Pancreas (tissue), 10 donors: Measurements from ENCODE around the gene CLTRN. TPM values are rescaled to one million over a fixed set of nuclear protein-coding genes. Genes with fewer than 3 reads are reported as not detected.
"Not testable (repeated sequence)": the region's sequence is repeated elsewhere in the genome, so short reads cannot be mapped to it uniquely, and the experiment has no call there.

Experiments
- ATAC-seq, 4 donors: fragments of 200-7000 bp; cut with Tn5 transposase; one replicate each; pipeline versions ENCODE4 v1.8.0 to v1.9.1; 2020; ENCODE audit warnings: mild to moderate bottlenecking in 4 of 4, moderate library complexity in 4 of 4
- DNase-seq, 6 donors: peaks; one replicate each; pipeline ENCODE4 v3.0.0-alpha.2; 2020
- FAIRE-seq: peaks from 2 replicates; lab custom pipeline; 2012; peaks lifted over from hg19 to GRCh38; lab: Jason Lieb, UNC
- H3K27ac ChIP-seq, 4 donors: fragments of 200-600 bp; sonication (generic); 1 replicate in 3 of 4; 2 replicates in 1 of 4; pipeline versions ENCODE4 v1.5.0 to v1.8.0; 2020
- H3K27me3 ChIP-seq, 4 donors: fragments of 200-600 bp; one replicate each; pipeline ENCODE4 v1.8.0; 2021
- H3K36me3 ChIP-seq, 3 donors: fragments of 200-600 bp; sonication (generic) in 1 of 3; one replicate each; pipeline versions ENCODE4 v1.5.0 to v1.8.0; 2020 to 2021
- H3K4me1 ChIP-seq, 3 donors: fragments of 200-600 bp; one replicate each; pipeline ENCODE4 v1.8.0; 2021
- H3K4me3 ChIP-seq, 4 donors: fragments of 200-600 bp; sonication (generic) in 2 of 4; one replicate each; pipeline versions ENCODE4 v1.5.0 to v1.8.0; 2020 to 2021
- H3K9me3 ChIP-seq, 4 donors: fragments of 200-600 bp; one replicate each; pipeline ENCODE4 v1.8.0; 2021
- CTCF ChIP-seq, 4 donors: fragments of 200-600 bp; sonication (generic) in 3 of 4; IDR thresholded peaks; one replicate each; pipeline versions ENCODE4 v1.5.0 to v1.8.0; 2021; ENCODE audit warnings: antibody characterized with exemption in 4 of 4
- WGBS, 2 donors: extraction: QIAGEN DNeasy Blood & Tissue Kit; methylation state at CpG; one replicate each; pipeline ENCODE4 v1.1.7; 2013; 5-methylcytosine and 5-hydroxymethylcytosine counted together
- intact Hi-C, 3 donors: fragments of 100-400 bp; cut with DNase I; formaldehyde crosslinking; loops; one replicate each; pipeline versions ENCODE4 v1.11.1 to v1.14.2; 2022
- polyA plus RNA-seq, 2 donors: library from polyadenylated mRNA; stranded (reverse); fragments of 200-250 nt; gene quantifications; one replicate each; pipeline ENCODE4 v1.2.3, GENCODE V29; 2013
- total RNA-seq, 6 donors: library from RNA; stranded (reverse); fragmentation: NEBNext Ultra II Directional in 4 of 6; extraction: Animal tissue kit (Norgen Biotek cat#: 25700) in 4 of 6; gene quantifications; one replicate each; pipeline versions ENCODE4 v1.2.1 to v1.2.4, GENCODE V29; 2021 to 2023
- donor health status: healthy with polysubstance abuse.
- donor health status: DM: no; HTN: no; CAD: no; lungs with moderate emphysema.
- donor health status: DM: no; HTN: no; CAD: no.
- donor health status: control.
- donor health status: control.
- donor health status: Bipolar disorder and iron deficiency.
- donor health status: DM: yes; HTN: yes; CAD: no.
- donor health status: DM: no; HTN: no; CAD: no.
- donor health status: DM: no; HTN: no; CAD: no.
- donor health status: DM: yes; HTN: yes; CAD: no.

The CLTRN gene
- total and polyA plus RNA-seq, 8 donors = 0.79 to 14.6 (median 2.6) TPM

DNA sequence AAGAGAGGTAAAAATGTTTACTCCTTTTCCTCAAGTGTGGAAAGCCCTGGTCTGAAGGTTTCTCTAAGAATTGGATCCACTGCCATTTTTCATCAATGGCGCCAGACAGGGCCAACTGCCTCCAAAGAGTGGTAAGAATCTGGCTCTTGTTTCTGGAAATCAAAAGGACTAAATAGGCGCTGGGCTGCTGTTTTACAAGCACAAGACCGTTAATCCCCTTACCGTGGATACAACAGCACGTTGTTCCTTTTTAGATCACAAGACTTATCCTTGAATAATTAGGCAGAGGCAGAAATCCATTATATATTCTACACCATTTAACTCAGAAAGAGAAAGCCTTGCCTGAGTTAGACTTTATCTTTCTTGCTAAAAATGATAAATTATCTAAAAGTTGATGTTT is 10.6 kb downstream of the CLTRN start:
- no peak for DNase-seq
- no peak for FAIRE-seq
- no peak overlapping the region for H3K27ac ChIP-seq
- TF ChIP-seq CTCF (IDR thresholded peaks at IDR 0.05) = no peak
- no peaks in the 10 kb centered on the region for H3K9me3 ChIP-seq
- H3K4me1 ChIP-seq = no peaks in the 10 kb centered on the region
- intact Hi-C loops = no loop called here
- no peak overlapping the region for H3K4me3 ChIP-seq
- H3K27me3 ChIP-seq = peaks cover 0 to 12% (median 0%) of the 10 kb centered on the region in 4 donors
- WGBS, 2 donors = 67 to 88% methylated on average over 5 of the region's 5 CpGs
- ATAC-seq = no peak
- H3K36me3 ChIP-seq = no peaks in the 10 kb centered on the region

GRCh38 chrX:15647510-15647909 is 17.1 kb downstream of the CLTRN start:
- not testable (repeated sequence) for H3K36me3 ChIP-seq, H3K27ac ChIP-seq, H3K9me3 ChIP-seq, H3K4me1 ChIP-seq, DNase-seq, H3K4me3 ChIP-seq, FAIRE-seq
- peaks cover 0 to 22% (median 0%) of the 10 kb centered on the region in 4 donors for H3K27me3 ChIP-seq
- peak; percentile 38 to 73 (median 60) for ATAC-seq
- no CpG with 5 or more reads among the region's 5 CpGs for WGBS, 2 donors
- intact Hi-C loops = loop anchor here in 1 of 3 donors (10.0 kb wide), 1 partner anchor 73 kb away; no protein-coding TSS in a partner anchor

- Histone ChIP-seq H3K9me3 (no peaks in the 10 kb centered on the region), H3K27me3 (peaks cover 0 to 19% (median 0%) of the 10 kb centered on the region in 4 donors), H3K4me1 (no peaks in the 10 kb centered on the region), H3K27ac (no peak overlapping the region), H3K36me3 (no peaks in the 10 kb centered on the region), H3K4me3 (no peak overlapping the region)
- TF ChIP-seq CTCF (IDR thresholded peaks at IDR 0.05) = no peak
- WGBS, 2 donors = 85 to 96% methylated on average over 27 of the region's 27 CpGs
- FAIRE-seq (no peak), ATAC-seq (no peak), DNase-seq (peak in 1 of 6 donors; percentile 54)
- intact Hi-C loops = loop anchor here in 1 of 3 donors (10.0 kb wide), 1 partner anchor 72 kb away; no protein-coding TSS in a partner anchor
Observed at GRCh38 chrX:15646543-15646942, 18.1 kb downstream of the CLTRN start.

DNA sequence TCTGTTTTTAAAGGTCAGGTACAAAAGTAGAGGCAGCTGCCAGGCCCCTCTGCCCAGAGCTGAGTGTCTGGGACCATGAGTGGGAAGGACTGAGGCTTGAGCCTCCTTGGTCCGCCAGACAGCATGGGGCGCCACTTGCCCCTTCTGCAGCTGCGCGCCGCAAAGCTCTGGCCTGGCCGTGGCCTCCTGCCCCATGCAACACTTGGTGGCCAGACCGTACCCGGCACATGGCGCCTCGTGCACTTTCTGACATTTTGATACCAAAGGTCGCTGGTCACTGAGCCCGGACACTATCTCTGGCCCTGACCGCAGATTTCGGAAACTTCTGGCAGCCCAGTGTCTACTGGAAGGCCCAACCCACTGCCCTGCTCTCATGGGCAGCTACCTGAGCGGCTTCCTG is 18.6 kb downstream of the CLTRN start:
- FAIRE-seq (no peak), ATAC-seq (no peak), DNase-seq (peak in 1 of 6 donors; percentile 57)
- Histone ChIP-seq H3K4me3 (no peak overlapping the region), H3K36me3 (no peaks in the 10 kb centered on the region), H3K9me3 (no peaks in the 10 kb centered on the region), H3K4me1 (no peaks in the 10 kb centered on the region), H3K27ac (no peak overlapping the region), H3K27me3 (peaks cover 0 to 19% (median 0%) of the 10 kb centered on the region in 4 donors)
- 82 to 87% methylated on average over 15 of the region's 15 CpGs for WGBS, 2 donors
- intact Hi-C loops = loop anchor here in 1 of 3 donors (10.0 kb wide), 1 partner anchor 71 kb away; no protein-coding TSS in a partner anchor
- no peak for TF ChIP-seq CTCF (IDR thresholded peaks at IDR 0.05)

- DNase-seq = no peak
- intact Hi-C loops = loop anchor here in 1 of 3 donors (10.0 kb wide), 1 partner anchor 70 kb away; no protein-coding TSS in a partner anchor
- Histone ChIP-seq H3K4me1 (no peaks in the 10 kb centered on the region), H3K9me3 (no peaks in the 10 kb centered on the region), H3K36me3 (no peaks in the 10 kb centered on the region), H3K27ac (no peak overlapping the region), H3K4me3 (no peak overlapping the region), H3K27me3 (peaks cover 0 to 14% (median 0%) of the 10 kb centered on the region in 4 donors)
- no peak for ATAC-seq
- 84 to 97% methylated on average over 3 of the region's 3 CpGs for WGBS, 2 donors
- FAIRE-seq = no peak
- no peak for TF ChIP-seq CTCF (IDR thresholded peaks at IDR 0.05)
Observed at GRCh38 chrX:15645266-15645665, 19.3 kb downstream of the CLTRN start.
